GM12873 (cell line): ENCODE results near the gene PCSK7.

Experiments used
- TF ChIP-seq, protein P1 (sequence below): IDR thresholded peaks from 2 replicates; pipeline ENCODE4 v1.5.1; 2012; ENCODE audit warnings: low read depth, mild to moderate bottlenecking, moderate library complexity, low read length, control low read depth; ENCODE audit not compliant: insufficient read depth; ENCODE audit errors: missing control alignments

Gene PCSK7

DNA sequence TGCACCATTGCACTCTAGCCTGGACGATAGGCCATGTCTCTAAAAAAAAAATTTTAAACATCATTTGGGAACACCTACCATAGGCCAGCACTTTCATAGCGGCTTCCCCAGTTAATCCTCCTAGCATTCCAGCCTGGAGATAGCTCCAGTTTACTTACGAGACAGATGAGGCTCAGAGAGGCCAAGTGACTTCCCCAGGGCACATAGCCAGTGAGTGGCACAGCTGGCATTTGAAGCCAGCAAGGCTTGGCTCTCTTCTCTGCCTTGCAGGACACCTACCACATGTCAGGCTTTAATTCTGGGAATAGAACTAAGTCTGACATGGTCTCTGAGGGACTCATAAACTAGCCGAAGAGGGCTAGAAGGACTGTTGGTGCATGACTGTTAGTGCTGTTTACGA is 37.6 kb downstream of the PCSK7 start:
- TF ChIP-seq, protein P1, sequence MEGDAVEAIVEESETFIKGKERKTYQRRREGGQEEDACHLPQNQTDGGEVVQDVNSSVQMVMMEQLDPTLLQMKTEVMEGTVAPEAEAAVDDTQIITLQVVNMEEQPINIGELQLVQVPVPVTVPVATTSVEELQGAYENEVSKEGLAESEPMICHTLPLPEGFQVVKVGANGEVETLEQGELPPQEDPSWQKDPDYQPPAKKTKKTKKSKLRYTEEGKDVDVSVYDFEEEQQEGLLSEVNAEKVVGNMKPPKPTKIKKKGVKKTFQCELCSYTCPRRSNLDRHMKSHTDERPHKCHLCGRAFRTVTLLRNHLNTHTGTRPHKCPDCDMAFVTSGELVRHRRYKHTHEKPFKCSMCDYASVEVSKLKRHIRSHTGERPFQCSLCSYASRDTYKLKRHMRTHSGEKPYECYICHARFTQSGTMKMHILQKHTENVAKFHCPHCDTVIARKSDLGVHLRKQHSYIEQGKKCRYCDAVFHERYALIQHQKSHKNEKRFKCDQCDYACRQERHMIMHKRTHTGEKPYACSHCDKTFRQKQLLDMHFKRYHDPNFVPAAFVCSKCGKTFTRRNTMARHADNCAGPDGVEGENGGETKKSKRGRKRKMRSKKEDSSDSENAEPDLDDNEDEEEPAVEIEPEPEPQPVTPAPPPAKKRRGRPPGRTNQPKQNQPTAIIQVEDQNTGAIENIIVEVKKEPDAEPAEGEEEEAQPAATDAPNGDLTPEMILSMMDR = no peak

GRCh38 chr11:117193130-117194020 is 38.5 kb downstream of the PCSK7 start:
- TF ChIP-seq, protein P1 = no peak

GRCh38 chr11:117192401-117192875 is 39.4 kb downstream of the PCSK7 start:
- TF ChIP-seq, protein P1 = no peak

GRCh38 chr11:117191680-117192400 is 40.0 kb downstream of the PCSK7 start:
- TF ChIP-seq, protein P1 = no peak

GRCh38 chr11:117189941-117190544 is 41.8 kb downstream of the PCSK7 start:
- TF ChIP-seq, protein P1 = no peak

DNA sequence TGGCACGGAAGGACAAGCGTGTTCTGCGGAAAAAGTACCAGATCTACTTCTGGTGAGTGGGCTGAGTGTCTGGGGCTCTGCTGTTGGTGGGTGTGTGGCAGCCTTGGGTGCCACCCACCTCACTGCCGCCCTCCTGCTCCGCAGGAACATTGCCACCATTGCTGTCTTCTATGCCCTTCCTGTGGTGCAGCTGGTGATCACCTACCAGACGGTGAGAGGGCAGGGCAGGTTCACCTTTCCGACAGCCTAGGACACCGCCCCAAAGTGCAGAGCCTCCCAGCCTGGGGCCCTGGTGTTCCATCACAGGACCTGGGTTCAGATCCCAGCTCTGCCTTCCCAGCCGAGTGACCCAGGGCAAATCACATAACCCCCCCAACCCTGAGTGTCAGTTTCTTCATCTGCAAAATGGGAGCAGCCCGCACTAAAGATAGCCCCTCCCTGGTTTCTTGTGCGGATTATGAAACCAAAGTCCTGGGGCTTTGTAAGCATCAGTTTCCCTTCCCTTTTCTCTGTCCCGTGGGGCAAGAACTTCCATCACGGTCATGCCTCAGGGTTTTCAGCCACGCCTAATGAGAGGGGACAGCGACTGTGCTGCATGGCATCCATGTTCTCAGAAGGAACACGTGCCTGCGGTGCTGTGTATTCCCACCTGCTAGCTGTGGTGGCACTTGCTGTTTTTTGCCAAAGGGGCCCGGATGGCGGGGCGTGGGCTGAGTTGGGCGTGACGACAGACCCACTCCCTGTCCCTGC is 42.5 kb downstream of the PCSK7 start:
- TF ChIP-seq, protein P1 = no peak
